Ishikawa (cell line): Measurements from ENCODE around the gene DOCK8.

Experiments
- CEBPB ChIP-seq: IDR thresholded peaks from 2 replicates; pipeline ENCODE4 v1.6.1; 2012
- CREB1 ChIP-seq: IDR thresholded peaks from 2 replicates; pipeline ENCODE4 v1.6.1; 2012; ENCODE audit warnings: low read depth
- EGR1 ChIP-seq: IDR thresholded peaks from 2 replicates; pipeline ENCODE4 v1.6.1; 2012
- EP300 ChIP-seq: IDR thresholded peaks from 2 replicates; pipeline ENCODE4 v1.6.1; 2012; ENCODE audit warnings: borderline replicate concordance
- FOXM1 ChIP-seq: IDR thresholded peaks from 2 replicates; pipeline ENCODE4 v1.6.1; 2012; ENCODE audit warnings: low read depth, borderline replicate concordance
- MAX ChIP-seq: IDR thresholded peaks from 2 replicates; pipeline ENCODE4 v1.6.1; 2012
- NFIC ChIP-seq: IDR thresholded peaks from 2 replicates; pipeline ENCODE4 v1.6.1; 2012
- RAD21 ChIP-seq: IDR thresholded peaks from 2 replicates; pipeline ENCODE4 v1.6.1; 2012; ENCODE audit warnings: low read depth
- REST ChIP-seq: IDR thresholded peaks from 2 replicates; pipeline ENCODE4 v1.6.1; 2012; ENCODE audit warnings: low read depth, mild to moderate bottlenecking
- TAF1 ChIP-seq: IDR thresholded peaks from 2 replicates; pipeline ENCODE4 v1.6.1; 2012; ENCODE audit warnings: low read depth, mild to moderate bottlenecking
- TCF12 ChIP-seq: IDR thresholded peaks from 2 replicates; pipeline ENCODE4 v1.6.1; 2012; ENCODE audit warnings: low read depth
- TEAD4 ChIP-seq: IDR thresholded peaks from 2 replicates; pipeline ENCODE4 v1.6.1; 2012
- USF1 ChIP-seq: IDR thresholded peaks from 2 replicates; pipeline ENCODE4 v1.6.1; 2012
- YY1 ChIP-seq: IDR thresholded peaks from 2 replicates; pipeline ENCODE4 v1.6.1; 2012; ENCODE audit warnings: low read depth
- ZBTB7A ChIP-seq: IDR thresholded peaks from 2 replicates; pipeline ENCODE4 v1.6.1; 2012; ENCODE audit warnings: low read depth

Gene DOCK8

GRCh38 chr9:495739-496138, 281.1 kb downstream of the DOCK8 start:
- no peak for TF ChIP-seq NFIC
- TF ChIP-seq ZBTB7A: no peak
- no peak for TF ChIP-seq TCF12
- TF ChIP-seq EGR1: no peak
- no peak for TF ChIP-seq TEAD4
- TF ChIP-seq YY1: no peak
- TF ChIP-seq CREB1: no peak
- no peak for TF ChIP-seq TAF1
- no peak for TF ChIP-seq MAX
- no peak for TF ChIP-seq EP300
- TF ChIP-seq FOXM1: no peak
- TF ChIP-seq USF1: no peak
- no peak for TF ChIP-seq CEBPB
- TF ChIP-seq REST: no peak
- no peak for TF ChIP-seq RAD21

- TF ChIP-seq TEAD4 (no peak), TAF1 (no peak), ZBTB7A (no peak), TCF12 (no peak), NFIC (no peak), EP300 (no peak), USF1 (no peak), CEBPB (no peak), RAD21 (no peak), MAX (no peak), REST (no peak), EGR1 (no peak), FOXM1 (no peak)
These were observed 288.7 kb downstream of the DOCK8 start for GRCh38 chr9:503326-503725.

GRCh38 chr9:503881-504852, 289.5 kb downstream of the DOCK8 start, which contains the start of gene KANK1:
KANK1 (plus strand) TSS chr9:504695.
- TF ChIP-seq TAF1: peak; percentile 26; the same call in 1 of the 2 replicates
- no peak for TF ChIP-seq NFIC
- 0 out of 2 replicates have a peak, but pooled peaks have one; percentile 8 for TF ChIP-seq YY1
- no peak for TF ChIP-seq ZBTB7A
- TF ChIP-seq MAX: peak; percentile 87

- 0 out of 2 replicates have a peak, but pooled peaks have one; percentile 10 for TF ChIP-seq MAX
- no peak for TF ChIP-seq NFIC
These were observed 290.5 kb downstream of the DOCK8 start for GRCh38 chr9:504921-505740.

- TF ChIP-seq CEBPB (no peak), USF1 (no peak), EGR1 (no peak), TAF1 (no peak), TCF12 (no peak), RAD21 (no peak), MAX (no peak), NFIC (no peak), ZBTB7A (no peak), REST (no peak), FOXM1 (no peak), CREB1 (no peak), YY1 (no peak), TEAD4 (no peak), EP300 (no peak)
These were observed 291.0 kb downstream of the DOCK8 start for GRCh38 chr9:505741-506059.
